Prostate gland (tissue), 2 donors: ENCODE data around the gene FLT1.

ENCODE experiments used
- POLR2A ChIP-seq: fragments of 450-650 bp; IDR thresholded peaks from one replicate; pipeline ENCODE4 v1.6.1; 2016; ENCODE audit warnings: antibody characterized with exemption, mild to moderate bottlenecking
- POLR2AphosphoS5 ChIP-seq: sonication (generic); formaldehyde crosslinking; IDR thresholded peaks from one replicate; pipeline ENCODE4 v1.6.1; 2017; ENCODE audit warnings: antibody characterized with exemption
- TF ChIP-seq, protein P1 (sequence below), 4 experiments: fragments of 200-600 bp in 2 of 4; fragments of 450-650 bp in 2 of 4; sonication (generic) in 2 of 4; IDR thresholded peaks; 1 replicate in 3 of 4; 2 replicates in 1 of 4; pipeline ENCODE4 v1.5.1; 2016 to 2019; ENCODE audit warnings: antibody characterized with exemption in 4 of 4, mild to moderate bottlenecking in 2 of 4, moderate library complexity in 2 of 4

DNA sequence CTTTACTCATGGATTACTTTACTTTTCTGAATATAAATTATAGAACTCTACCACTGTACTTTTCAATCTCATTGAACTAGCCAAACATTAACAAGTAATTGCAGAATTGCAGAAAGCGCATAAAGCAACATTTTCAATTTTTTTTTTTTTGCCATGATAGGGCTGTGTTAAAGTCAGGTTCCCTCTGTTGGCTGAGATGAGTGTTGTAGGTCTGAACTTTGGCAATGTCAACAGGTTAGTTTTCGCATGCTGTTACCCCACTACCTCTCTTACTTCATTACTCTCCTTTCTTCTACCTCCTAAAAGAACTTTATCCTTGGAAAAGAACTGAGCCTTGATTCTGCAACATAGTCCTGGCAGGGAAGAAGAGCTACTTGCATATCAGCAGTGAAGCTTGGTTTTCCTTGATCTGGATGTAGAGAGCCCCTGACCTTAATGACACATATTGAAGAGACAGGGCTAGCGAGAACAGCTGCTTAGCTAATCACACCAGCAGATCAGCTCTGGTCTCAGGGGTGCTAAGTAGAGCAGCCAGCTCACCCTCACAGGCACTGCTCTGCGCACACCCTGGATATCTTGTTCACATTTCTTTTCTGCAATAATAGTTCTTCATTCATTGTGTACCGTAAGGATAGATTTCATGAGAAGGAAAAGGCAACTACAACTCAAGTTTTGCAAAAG is 119.5 kb downstream of the FLT1 start:
- TF ChIP-seq, protein P1, sequence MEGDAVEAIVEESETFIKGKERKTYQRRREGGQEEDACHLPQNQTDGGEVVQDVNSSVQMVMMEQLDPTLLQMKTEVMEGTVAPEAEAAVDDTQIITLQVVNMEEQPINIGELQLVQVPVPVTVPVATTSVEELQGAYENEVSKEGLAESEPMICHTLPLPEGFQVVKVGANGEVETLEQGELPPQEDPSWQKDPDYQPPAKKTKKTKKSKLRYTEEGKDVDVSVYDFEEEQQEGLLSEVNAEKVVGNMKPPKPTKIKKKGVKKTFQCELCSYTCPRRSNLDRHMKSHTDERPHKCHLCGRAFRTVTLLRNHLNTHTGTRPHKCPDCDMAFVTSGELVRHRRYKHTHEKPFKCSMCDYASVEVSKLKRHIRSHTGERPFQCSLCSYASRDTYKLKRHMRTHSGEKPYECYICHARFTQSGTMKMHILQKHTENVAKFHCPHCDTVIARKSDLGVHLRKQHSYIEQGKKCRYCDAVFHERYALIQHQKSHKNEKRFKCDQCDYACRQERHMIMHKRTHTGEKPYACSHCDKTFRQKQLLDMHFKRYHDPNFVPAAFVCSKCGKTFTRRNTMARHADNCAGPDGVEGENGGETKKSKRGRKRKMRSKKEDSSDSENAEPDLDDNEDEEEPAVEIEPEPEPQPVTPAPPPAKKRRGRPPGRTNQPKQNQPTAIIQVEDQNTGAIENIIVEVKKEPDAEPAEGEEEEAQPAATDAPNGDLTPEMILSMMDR (IDR thresholded peaks at IDR 0.05), result no peak
- TF ChIP-seq POLR2A (no peak), POLR2AphosphoS5 (no peak)
